ENCODE measurements around the gene UBQLN3.

UBQLN3 gene

DNA sequence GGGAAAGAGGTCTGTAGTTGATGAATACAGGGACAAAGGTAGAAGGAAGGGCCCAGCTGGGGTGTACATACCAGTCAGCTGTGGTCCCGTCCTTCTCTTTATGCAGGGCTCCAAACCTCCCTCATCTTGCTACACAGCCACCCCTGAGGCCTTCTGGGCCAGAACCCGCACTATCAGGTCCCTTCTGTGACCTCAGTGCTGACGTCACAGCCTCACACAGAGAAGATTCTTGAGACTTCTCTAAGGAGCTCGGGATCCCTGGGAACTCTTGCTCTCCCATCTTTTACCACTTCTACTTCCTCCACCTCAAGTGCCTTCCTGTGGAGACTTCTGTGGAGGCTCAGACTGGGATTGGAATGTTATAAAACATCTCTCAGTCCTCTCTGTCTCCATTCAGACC lies at the start of gene UBQLN3:
Gene UBQLN3 (minus strand): TSS at position 155 of the 400 bp plus-strand sequence. CDS start 399 bp downstream, outside the sequence.
- no peak for DNase-seq

DNA sequence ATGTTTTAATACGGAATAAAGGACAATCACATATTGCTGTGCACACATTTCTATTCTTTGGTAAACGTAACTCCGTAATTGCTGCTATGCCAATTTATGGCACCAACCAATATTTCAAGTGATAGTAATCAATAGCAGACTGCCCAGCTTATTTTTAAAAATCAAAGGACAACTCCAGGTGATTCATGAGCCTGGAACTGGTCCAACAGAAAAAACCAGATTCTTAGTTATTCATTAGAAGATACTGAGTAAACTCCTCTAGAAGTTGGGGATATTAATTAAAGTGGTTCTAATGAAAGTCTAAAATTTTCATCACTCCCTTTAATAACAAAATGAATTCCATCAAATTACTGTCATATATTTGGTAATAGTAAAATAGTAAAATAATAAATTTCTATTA lies 48.0 kb upstream of the UBQLN3 start:
- DNase-seq, result no peak

DNA sequence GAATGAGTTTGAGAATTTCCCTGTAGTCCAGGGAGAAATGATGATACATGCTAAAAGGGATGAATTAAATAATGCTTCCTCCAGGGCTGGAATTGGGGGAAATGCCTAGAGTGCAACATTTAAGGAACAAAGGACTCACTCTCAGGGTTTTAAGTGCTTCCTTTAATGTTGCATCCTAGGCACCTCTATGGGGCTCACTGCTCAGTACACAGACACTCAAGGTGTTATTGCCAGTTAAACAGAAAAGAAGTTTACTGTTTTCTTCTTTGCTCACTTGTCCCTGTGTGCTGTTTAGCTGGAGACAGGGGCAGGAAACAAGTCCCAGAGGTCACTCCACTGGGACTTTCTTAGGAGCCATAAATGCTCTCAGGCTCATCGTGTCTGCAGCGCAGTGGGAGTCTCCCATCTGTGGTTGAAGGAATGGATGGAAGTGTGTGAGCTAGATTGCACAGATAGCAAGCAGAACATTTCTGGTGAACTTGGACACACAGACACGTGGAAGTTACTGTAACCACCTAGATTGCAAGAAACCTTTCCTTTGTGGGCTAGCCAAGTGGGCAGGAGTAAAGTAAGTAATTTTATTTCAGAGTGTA lies 46.9 kb upstream of the UBQLN3 start:
- DNase-seq, result no peak

DNA sequence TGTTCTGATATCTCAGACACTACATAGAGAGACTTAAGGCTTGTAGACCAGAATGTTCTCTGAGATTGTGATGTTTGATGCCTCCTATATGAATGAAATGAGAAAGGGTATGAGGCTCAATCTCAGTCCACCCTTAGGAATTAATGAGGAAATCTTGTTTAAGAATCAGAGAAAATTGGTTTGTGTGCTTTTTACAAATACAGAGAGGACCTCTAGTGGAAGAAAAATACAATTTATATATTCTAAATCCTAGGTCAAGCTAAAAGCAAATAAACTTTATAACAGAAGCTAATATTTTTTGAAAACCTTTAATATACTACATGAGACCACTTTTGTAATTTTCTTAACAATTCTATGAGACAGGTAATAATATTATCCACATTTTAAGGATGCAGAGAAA lies 43.6 kb upstream of the UBQLN3 start:
- DNase-seq, result no peak

DNA sequence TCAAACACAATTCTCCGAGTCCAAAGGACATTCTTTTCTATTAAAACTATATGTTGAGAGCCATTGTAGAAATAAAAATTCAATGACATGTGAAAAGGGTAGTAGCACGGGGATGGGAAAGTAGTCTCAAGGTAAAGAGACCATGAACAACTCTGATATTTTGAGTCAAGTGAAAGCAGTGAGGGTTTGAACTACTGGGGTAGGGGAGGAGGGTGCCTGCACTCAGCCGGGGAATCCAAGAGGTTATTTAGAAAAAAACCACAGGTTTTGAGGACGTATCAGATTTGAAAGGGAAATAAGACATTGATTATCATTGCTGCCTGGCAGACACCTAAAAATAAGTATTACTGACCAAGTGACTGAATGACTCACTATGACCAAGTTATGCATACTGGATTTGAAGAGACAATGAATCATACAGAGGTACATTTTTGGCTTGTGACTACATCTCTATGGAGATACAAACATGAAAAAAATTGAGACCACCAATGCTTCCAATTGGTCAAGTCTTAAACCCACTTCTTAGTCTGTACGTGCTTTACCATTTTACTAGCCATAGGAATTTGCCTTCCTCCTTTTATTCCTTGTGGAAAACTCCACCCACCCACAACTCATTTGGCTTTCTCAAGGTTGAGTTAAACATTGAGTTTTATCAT lies 40.8 kb upstream of the UBQLN3 start:
- no peak for DNase-seq

DNA sequence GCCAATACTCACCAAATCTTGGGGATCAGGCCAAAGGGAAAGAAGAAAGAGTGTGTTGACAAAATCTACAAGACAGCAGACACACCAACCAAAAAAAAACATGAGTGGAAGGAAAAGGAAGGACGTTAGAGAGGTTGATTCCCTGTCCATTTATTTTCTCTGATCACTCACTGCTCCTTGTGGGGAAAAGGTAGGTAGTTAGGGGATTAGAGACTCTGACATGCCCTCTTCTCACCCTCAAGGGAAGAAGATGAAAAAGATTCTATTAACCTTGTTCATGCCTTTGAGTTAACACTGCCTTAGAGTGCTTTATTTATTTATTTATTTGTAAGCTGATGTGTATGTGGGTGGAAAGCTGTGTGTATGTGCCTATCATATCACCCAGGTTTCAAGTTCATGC lies 38.7 kb upstream of the UBQLN3 start, which contains the start of gene OR52H1:
Gene OR52H1 (minus strand): TSS at position 101 of the 400 bp plus-strand sequence. CDS start 3,035 bp downstream, outside the sequence.
- no peak for DNase-seq

DNA sequence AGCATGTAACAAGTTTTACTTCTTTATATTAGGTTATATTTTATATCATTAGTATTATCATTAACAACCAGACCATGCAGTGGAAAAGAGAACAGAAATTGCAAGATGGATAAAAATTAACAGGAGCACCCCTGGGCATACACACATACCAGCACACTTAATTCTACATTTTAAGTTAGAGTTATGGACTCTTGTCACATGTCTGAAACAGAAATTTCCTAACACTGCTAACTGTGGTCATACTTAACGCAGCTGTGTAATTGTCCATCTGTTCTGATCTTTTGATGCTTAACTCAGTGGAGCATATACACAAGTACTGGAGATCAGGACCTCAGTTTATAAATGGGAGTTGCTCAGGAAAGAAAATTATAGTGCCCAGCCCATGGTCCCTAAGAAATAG lies 38.2 kb upstream of the UBQLN3 start:
- DNase-seq, result no peak

DNA sequence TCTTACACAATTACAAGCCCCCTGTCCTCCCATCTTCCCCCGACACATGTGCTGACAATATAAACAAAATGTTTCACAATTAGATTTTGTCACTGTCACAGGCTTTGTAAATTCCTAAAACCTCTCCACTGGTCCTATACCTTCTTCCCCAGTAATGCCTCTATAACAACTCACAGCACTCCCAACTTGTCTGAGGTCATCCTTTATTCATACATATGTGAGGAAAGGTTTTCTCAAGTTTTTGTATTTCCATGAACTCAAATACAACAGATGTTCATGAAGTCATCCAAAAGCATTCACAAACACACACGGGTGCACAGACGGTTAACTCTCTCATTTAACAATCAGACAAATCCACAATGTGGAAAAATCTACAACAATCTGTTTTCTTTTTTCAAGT lies 36.7 kb upstream of the UBQLN3 start:
- no peak for DNase-seq

DNA sequence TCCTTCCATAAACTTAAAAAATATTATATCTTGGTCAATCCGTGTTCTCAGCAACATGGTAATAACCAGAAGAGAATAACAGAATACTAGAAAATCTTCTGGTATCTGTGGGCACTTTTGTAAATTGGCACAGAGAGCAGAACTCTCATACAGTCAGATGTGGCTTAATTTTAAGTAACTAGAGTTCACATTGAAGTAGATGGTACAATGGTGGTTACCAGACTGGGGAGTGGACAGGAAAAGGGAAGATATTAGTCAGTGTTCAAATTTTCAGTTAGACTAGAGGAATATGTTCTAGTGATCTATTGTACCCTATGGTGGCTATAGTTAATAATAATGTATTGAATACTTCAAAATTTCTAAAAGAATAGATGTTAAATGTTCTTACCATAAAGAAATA lies 31.7 kb upstream of the UBQLN3 start:
- DNase-seq, result no peak

DNA sequence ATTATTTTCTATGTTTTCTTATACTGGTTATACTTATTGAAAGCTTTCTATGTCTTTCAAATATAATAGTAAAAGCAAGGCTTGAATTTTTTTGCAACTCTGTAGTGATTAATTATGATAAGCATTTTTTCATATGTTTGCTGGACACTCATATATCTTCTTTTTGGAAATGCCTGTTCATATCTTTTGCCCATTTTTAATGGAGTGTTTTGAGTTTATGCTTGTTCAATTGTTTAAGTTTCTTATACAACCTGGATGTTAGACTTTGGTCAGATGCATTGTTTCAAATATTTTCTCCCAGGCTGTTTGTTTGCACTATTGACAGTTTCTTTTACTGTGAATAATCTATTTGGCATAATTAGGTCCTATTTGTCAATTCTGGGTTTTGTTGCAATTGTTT lies 26.7 kb upstream of the UBQLN3 start:
- no peak for DNase-seq

DNA sequence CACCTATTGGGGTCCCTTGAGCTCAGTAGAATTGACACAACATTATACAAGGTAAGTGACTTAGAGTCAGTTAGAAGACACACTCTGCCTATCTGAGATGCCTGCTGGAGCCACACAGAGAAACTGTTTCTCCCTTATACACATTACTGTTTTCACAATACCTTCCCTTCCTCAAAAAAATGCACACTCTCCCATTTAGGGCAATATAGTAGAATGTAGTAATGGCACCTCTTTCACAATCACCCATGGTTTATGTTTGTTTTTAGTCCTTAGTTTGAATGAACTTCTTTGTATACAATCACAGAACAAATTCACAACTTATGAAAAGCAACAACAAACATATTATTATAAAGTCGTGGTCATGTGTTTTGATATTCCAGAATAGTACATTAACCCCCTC lies 24.3 kb upstream of the UBQLN3 start:
- no peak for DNase-seq

DNA sequence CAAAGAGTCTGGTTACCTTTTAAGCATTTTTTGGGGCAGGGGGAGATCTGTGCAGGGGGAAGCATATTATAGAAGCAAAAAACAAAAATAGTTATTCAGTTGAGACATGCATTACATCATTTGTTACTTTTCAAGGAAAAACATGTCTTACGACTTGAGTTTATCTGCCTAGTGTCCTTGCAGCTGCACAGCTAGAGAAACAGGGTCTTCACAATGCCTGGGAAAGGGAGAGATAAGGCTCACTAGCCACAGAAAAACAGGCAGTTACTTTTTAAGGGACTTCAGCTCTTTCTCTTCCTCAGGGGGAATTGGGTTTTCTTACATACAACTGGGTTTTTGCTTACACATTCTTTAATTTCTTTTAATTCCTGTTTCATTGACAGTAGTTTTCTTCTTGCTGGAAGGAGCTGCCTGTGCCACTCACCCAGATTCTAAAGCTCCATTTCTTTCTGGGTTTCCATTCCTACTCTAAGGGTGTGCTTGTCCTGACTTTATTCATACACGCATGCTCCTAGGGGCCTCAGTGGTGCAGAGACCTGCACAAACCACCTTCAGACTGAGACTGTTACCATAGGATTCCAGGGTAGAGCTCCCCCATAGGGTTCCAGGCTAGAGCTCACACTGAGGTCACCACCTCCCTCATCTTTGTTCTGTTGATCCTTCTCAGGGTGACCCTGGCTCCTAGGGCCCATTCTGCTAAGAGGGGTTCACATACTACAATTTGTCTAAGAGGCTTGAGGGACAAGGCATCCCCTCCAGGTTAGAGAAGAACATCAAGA lies 21.5 kb upstream of the UBQLN3 start:
- DNase-seq, result no peak

DNA sequence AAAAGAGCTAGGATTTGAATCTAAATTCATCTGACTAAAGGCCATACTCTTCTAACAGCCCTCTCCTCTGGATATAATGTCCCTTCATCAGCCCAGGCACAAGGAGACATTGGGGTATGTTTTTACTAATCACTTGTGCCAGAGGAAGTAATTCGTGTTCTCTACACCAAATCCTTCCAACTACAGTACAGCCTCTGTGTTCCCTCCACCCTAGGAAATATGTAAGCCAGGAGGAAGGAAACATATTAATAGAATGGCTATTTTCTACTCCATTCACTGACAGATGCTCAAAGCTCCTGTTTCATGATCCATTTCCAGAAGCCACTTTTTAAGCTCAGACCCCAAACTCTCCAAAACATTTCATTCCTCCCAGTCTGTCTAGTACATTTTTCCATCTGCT lies 18.7 kb upstream of the UBQLN3 start:
- DNase-seq, result no peak

DNA sequence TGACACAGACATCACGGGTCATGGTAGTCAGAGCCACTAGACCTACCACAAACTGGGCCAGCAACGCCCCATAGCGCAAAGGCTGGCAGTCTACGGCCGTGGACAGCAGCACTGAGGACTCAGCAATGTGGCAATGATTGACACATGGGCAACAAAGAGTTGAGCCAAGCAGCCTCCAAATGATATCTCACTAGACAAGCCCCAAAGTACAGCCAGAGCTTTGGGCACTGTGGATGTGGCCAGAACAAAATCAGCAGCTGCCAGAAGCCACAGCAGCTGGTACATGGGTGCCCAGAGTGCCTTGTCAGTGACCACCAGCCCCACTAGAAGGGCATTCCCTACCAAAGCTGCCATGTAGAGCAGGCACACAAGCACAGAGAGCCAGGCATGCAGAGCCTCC lies 18.0 kb upstream of the UBQLN3 start:
- DNase-seq, result no peak

DNA sequence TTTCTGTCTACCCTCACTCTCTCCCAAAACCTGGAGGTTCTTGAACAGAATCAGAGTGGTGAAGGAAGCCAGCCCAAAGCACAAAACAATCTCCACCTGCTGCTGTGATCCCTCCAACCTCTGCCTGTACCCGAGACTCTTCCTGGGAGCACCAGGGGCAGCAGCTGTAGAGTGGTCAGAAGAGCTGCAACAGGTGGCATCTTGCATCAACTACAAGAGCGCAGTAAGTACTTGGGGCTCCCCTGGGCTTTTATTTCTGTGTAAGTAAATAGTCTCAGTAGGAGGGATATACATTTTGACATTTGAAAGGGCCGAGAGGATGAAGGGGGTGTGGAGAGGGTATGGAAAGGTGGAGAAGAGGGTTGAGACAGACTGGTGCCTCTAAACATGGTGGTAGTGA lies 15.0 kb upstream of the UBQLN3 start:
- no peak for DNase-seq

DNA sequence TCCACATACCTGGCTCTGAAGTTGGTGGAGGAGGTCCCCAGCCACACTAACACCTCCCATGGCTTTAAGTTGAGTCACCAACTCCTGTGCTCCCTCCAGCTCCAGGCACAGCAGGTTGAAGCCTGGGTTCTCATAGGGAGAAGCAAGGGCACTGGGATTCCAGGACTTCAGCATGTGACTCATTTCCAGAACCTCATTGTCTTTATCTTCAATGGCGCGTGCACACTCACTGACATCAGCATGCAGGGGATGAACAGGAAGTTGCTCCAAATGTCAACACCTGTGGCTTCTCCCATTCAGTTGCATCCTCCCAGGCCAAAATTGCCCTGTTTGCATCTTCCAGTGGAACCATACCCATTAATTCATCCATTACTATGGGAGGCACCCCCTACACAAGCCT lies 12.6 kb upstream of the UBQLN3 start:
- no peak for DNase-seq

DNA sequence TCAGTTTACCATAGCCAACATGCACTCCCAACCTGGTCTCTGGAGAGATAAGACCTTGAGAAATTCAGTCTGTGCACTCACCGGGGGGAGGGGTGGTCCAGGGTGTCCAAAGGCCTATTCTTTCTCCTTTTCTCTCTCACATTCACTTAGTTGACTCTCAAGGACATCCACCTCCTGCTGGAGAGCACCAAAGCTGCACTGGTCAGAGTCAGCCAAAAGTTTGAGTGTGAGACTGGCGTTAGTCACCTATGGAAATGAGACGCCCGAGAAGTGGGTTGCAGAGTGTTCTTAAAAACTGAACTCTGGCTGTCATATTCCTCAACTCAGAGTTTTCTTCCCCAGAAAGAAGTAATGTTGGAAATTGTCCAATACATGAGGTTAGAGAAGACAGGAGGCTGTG lies 11.8 kb upstream of the UBQLN3 start:
- no peak for DNase-seq

DNA sequence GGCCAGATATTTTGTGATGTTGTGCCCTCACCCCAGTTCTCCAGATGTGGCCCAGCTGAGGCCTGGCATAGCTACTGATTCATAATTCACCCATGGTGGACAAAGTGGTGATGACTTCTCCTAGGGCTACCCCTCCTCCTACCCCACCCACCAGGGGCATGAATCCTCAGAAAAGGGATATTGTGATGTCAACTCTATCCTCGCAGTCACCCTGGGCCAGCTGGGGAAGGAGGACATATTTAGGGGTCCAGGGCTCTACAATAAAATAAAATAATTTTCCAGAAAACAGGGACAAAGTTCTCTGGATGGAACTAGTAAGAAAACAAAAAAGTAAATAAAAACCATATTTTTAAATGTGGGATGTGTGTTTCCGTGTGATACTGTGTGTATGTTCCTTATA lies 6.8 kb upstream of the UBQLN3 start, which contains the start of gene UBQLNL:
Gene UBQLNL (minus strand): TSS at position 101 of the 400 bp plus-strand sequence. CDS start 258 bp downstream, outside the sequence.
- no peak for DNase-seq

DNA sequence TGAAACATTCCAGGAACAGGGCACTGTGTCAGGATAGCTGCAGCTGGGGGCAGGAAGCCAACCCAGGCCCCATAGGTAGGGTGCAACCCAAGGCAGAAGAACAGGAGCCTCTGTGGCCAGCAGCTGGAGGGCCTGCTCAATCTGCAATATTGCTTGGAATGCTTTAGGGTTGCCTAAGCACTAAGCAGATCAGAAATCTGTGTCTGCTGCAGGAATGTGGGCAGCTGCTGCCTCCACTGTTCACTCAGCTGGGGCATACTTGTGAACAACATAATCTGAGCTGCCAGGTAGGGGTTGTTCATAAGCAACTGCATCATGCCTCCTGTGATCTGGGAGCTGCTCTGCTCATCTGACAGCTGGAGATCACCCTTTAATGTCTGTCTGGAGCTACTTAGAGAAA lies 5.1 kb upstream of the UBQLN3 start:
- no peak for DNase-seq

DNA sequence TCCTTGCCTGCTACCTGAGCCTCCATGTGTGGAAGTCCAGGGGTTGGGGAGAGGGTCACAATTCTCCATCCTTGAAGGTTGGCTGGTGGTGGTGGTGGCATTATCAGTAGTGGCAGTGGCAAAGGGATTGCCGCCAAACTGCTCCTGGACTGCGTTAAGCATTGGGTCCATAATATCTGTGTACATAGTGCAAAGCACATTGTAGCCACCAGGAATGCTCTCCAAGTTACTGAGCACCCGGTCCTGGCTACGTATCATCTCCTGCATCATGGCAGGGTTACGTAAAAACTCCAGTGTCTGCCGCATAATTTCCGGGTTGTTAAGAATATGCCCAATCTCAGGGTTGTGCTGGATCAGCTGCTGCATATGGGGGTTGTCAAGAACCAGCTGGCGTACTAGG lies 1.2 kb downstream of the UBQLN3 start:
- DNase-seq, result no peak

DNA sequence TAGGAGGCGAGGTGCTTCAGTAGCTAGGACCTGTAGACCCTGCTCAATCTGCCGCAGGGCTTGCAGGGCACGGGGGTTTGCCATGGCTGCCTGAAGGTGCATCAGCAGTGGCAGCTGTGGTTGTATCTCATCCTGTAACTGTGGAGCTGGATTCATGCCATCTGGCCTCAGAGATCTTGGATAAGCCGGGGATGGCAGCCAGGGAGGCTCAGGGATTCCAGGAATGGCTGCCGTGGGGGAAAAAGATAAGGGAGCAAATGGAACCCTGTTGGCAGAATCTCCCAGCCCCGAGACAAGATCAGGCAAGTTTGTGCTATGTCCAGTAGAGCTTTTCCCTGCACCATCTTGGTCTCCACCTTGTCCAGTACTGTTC lies 1.8 kb downstream of the UBQLN3 start:
- DNase-seq, result no peak

DNA sequence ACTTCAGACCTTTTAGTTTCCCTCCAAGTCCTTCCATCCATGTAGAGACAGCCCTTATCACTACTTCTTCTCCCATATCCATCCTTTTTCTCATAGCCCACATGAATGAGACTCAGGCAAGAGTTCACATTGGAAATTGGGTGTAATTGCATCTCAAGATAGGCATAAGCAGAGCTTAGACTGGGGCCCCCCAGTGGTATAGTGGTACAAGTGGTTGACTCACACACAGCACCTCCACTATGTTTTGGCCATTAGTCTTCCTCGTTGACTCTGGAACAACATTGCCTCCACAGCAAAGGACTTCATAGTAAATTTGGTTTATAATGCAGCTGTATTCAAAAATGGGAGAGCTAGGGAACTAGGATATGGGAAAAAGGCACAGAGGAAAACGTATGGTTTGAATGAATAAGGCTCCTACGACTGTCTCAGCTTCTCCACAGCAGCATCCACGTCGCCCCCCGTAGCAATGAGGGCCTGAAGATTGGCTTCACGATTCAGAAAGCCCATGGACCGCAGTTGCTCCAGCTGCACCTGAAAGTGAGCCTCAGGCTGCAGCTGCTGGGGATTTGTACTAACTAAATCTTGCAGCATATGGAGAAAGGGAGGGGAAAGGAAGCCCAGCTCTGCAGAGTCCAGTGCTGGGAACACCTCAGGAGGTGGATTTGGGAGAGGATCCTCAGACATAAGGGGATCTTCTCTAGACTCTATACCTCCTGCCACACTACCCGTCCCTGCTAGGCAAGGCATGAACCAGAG lies 2.4 kb downstream of the UBQLN3 start:
- DNase-seq, result no peak

DNA sequence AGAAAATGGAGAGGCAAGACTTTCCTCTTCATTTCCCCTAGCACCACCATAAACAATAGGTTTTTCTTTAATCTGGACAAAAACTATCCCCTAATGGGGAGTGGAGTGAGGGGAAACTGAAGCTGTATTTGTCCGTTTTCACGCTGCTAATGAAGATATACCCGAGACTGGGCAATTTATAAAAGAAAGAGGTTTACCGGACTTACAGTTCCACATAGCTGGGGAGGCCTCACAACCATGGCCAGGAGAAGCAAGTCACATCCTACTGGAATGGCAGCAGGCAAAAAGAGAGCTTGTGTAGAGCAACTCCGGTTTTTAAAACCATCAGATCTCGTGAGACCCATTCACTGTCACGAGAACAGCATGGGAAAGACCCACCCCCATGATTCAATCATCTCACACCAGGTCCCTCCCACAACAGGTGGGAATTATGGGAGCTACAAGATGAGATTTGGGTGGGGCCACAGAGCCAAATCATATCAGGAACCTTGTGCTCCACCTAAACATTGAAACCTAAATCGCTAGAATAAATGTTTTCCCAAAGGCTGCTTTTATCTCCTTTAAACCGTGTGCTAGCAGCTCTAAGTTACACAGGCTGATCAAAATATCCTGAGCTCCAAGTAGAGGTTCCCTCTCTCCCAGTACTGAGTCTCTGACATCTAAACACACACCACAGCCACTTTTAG lies 4.3 kb downstream of the UBQLN3 start:
- no peak for DNase-seq

Data from stimulated activated CD4-positive, alpha-beta T cell treated with anti-CD3 and anti-CD28 coated beads, Interleukin-4, amount 100 ng/mL, for 1 hour (primary cell).